WI38 (cell line): ENCODE results near the gene STAT2.

Source experiments
- H3K4me3 ChIP-seq: 2 replicates; pipeline ENCODE4 v1.5.1; 2011; ENCODE audit warnings: low read depth, mild to moderate bottlenecking, control low read depth, low read length
- TF ChIP-seq, protein P1 (sequence below): IDR thresholded peaks from 2 replicates; pipeline ENCODE4 v1.5.1; 2012; ENCODE audit warnings: low read depth, mild to moderate bottlenecking, control low read depth, low read length

Gene STAT2

DNA sequence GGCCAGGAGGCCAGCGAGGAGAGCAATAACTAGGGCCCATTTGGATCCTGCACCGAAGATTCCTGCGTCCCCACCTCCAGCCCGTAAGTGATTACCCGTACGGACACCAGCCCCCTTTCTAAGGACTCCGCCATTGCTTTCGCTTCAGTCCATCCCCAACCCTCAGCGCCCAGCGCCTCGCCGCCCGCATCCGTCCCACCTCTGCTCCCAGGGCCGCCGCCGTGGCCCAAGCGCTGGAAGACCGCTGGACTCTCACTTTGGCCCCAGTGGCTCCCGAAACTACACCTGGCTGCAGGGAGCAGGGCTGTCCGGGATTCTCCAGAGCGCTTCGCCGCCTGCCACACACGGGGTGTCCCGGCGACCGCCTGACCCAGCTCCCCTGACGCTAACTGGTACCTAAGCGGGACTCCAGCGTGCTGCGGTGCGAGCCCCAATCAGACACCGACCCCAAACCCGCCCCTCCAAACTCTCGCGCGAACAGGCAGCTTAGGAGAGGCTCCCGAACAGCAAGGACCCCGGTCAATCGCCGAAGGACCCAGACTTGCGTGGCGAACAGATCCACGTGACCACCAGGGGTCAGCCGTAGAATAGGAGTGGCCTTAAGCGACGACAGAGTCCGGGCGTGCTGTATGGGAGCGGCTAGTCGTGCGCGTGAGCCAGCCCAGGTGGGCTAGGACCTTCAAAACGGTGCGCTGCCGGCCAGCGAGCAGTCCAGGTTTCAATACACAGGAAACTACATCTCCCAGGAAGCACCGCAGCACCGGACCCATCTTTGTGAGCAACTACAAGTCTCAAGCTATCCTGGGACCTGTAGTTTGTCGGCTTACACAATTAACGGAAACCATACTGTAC lies 44.1 kb downstream of the STAT2 start, which contains the start of gene CNPY2:
Gene CNPY2, minus strand, starts transcription at position 367 of the 852 bp plus-strand sequence. CDS start 771 bp downstream, outside the sequence.
- H3K4me3 ChIP-seq, result peak within 1 kb of the TSS; percentile 96
- TF ChIP-seq, protein P1, sequence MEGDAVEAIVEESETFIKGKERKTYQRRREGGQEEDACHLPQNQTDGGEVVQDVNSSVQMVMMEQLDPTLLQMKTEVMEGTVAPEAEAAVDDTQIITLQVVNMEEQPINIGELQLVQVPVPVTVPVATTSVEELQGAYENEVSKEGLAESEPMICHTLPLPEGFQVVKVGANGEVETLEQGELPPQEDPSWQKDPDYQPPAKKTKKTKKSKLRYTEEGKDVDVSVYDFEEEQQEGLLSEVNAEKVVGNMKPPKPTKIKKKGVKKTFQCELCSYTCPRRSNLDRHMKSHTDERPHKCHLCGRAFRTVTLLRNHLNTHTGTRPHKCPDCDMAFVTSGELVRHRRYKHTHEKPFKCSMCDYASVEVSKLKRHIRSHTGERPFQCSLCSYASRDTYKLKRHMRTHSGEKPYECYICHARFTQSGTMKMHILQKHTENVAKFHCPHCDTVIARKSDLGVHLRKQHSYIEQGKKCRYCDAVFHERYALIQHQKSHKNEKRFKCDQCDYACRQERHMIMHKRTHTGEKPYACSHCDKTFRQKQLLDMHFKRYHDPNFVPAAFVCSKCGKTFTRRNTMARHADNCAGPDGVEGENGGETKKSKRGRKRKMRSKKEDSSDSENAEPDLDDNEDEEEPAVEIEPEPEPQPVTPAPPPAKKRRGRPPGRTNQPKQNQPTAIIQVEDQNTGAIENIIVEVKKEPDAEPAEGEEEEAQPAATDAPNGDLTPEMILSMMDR, result no peak

DNA sequence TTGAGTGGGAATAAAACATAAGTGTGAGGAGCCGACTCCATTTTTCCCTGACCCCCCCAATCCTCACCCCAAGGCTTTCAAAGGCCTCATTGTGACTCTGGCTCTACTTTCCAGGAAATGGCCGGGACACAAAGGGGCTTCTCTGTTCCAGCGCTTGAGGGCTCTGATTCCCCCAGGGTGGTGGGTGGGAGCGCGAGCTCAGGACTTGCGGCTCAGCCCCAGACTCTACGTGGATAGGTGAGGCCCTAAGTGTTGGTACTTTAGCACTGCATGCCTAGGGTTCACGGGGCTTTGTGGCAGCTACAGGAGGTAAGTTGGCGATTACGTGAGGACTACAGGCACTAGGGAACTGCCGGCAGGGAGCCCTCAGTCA lies 44.7 kb downstream of the STAT2 start:
- TF ChIP-seq, protein P1, result no peak
- H3K4me3 ChIP-seq, result peak overlapping the region; percentile 96

DNA sequence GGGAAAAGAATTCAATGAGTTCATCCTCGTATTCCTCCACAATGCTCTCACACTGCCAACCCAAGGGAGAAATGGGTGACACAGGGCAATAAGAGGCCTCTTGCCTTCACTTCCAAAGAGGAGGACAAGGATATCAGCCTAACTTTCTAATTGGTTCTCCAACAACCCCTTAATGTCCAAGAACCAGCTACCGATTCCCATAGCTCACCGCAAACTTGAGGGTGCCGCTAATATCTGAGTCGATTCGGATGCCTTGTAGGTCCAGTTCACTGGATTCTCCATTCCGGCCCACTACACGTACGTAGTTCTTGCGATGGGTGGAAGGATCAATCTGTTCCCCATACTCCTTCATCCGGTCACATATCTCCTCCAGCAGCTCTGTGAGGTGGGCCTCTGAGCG lies 48.9 kb downstream of the STAT2 start:
- no peak overlapping the region for H3K4me3 ChIP-seq
- TF ChIP-seq, protein P1, result no peak

DNA sequence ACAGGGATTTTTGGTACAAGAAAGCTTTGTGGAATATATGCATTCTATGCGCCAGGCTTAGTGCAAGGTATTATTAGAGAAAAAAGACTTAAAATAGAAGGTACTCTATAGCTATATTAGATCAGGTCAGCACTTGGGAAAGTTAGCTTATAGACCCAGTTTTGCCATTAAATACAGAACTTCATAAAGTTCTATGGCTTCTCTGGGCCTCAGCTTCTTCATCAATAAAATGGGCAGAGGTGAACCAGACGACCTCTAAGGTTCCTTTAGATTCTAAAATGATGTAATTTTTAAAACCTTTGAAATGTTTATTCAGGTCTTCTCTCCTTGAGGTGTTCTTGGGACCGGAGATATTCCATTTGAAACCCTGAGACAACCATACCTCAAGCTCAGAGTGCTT lies 51.2 kb downstream of the STAT2 start:
- no peak overlapping the region for H3K4me3 ChIP-seq
- TF ChIP-seq, protein P1, result no peak

DNA sequence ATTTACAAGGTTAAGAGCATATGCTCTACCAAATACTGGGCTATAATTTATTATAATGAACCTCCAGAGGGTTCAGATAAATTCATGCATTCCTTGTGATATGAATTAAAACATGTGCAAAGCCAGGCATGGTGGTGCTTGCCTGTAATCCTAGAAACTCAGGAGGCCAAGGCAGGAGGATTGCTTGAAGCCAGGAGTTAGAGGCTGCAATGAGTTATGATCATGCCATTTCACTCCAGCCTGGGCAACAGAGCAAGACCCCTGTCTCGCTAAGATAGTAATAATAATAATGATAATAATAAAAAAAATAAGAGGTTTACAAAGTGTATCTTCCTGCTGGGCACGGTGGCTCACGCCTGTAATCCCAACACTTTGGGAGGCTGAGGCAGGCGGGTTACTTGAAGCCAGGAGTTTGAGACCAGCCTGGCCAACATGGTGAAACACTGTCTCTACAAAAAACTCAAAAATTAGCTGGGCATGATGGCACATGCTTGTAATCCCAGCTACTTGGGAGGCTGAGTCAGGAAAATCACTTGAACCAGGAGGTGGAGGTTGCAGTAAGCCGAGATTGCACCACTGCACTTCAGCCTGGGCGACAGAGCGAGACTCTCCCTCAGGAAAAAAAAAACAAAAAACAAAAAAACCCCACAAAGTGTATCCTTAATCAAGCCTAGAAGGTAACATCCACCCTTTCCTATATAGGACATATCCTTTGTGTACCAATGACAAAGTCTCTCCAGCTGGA lies 52.5 kb downstream of the STAT2 start:
- TF ChIP-seq, protein P1, result no peak
- H3K4me3 ChIP-seq, result no peak overlapping the region

DNA sequence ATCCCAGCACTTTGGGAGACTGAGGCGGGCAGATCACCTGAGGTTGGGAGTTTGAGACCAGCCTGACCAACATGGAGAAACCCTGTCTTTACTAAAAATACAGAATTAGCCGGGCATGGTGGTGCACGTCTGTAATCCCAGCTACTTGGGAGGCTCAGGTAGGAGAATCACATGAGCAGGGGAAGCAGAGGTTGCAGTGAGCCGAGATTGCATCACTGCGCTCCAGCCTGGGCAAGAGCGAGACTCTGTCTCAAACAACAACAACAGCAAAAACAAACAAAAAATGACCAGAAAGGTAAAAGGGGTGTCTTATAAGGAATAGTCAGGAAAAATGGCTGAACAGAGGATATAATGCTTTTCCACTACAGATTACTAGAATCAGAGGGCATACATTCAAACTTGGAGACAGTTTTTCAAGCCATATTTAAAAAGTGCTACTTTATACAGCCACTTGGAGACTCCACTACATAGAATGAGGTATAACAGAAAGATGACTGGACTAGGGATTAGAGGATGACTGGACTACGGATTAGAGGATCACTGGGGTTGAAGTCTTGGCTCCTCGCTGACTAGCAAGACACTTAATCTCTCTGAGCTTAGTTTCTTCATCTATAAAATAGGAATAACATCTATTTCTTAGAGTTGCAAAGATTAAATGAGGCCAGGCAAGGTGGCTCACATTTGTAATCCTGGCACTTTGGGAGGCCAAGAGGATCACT lies 54.9 kb downstream of the STAT2 start:
- TF ChIP-seq, protein P1, result no peak

DNA sequence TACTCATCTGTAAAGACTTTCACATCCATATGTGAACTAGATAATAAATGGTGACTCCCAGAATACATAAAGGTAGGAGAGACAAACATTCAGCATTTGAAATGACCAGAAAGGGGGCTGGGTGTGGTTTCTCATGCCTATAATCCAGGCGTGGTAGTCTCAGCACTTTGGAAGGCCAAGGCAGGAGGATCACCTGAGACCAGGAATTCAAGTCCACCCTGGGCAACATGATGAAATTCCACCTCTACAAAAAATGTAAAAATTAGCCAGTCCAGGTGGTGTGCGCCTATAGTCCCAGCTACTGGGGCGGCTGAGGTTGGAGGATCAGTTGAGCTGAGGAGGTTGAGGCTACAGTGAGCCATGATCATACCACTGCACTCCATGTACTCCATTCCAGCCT lies 55.6 kb downstream of the STAT2 start:
- TF ChIP-seq, protein P1, result no peak
- no peak overlapping the region for H3K4me3 ChIP-seq

More for the DNA sequence above, 54.9 kb downstream of the STAT2 start:
- H3K4me3 ChIP-seq, result no peak overlapping the region
